Peyer's patch (tissue), 4 donors: ENCODE data around the gene KPNA3. TPM values are rescaled to one million over a fixed set of nuclear protein-coding genes. Genes with fewer than 3 reads are reported as not detected.

Experiments
- DNase-seq, 3 donors: peaks; one replicate each; pipeline ENCODE4 v3.0.0-alpha.2; 2017 to 2019
- H3K27ac ChIP-seq, 4 donors: fragments of 200-600 bp; sonication (generic); one replicate each; pipeline ENCODE4 v1.5.1; 2016 to 2019
- H3K27me3 ChIP-seq, 2 donors: fragments of 200-600 bp; sonication (generic); one replicate each; pipeline ENCODE4 v1.5.1; 2019
- H3K36me3 ChIP-seq, 3 donors: fragments of 200-600 bp; sonication (generic); one replicate each; pipeline ENCODE4 v1.5.1; 2016 to 2019
- H3K4me1 ChIP-seq, 4 donors: fragments of 200-600 bp; sonication (generic); one replicate each; pipeline ENCODE4 v1.5.1; 2016 to 2019
- H3K4me3 ChIP-seq, 4 donors: fragments of 200-600 bp; sonication (generic); 1 replicate in 3 of 4; 2 replicates in 1 of 4; pipeline ENCODE4 v1.5.1; 2016 to 2019; ENCODE audit warnings: mild to moderate bottlenecking in 1 of 4
- H3K9me3 ChIP-seq, 4 donors: fragments of 200-600 bp; sonication (generic); one replicate each; pipeline ENCODE4 v1.5.1; 2016 to 2019; ENCODE audit warnings: mild to moderate bottlenecking in 1 of 4
- POLR2A ChIP-seq, 2 donors: fragments of 450-650 bp; IDR thresholded peaks; one replicate each; pipeline ENCODE4 v1.5.1; 2017; ENCODE audit warnings: antibody characterized with exemption in 2 of 2, mild to moderate bottlenecking in 2 of 2, moderate library complexity in 2 of 2
- total RNA-seq, 4 donors: library from RNA; depleted of rRNA; stranded (reverse); fragments of >200 nt; gene quantifications; one replicate each; pipeline ENCODE4 v1.1.0, GENCODE V29; 2016
- TF ChIP-seq, protein P1 (sequence below), 6 experiments: fragments of 450-650 bp in 4 of 6; fragments of 200-600 bp in 2 of 6; sonication (generic) in 1 of 6; IDR thresholded peaks; one replicate each; pipeline ENCODE4 v1.5.1; 2017 to 2019; ENCODE audit warnings: antibody characterized with exemption in 6 of 6, mild to moderate bottlenecking in 3 of 6, moderate library complexity in 1 of 6

The KPNA3 gene
- total RNA-seq, 4 donors from 2014 or later: 11.5 to 22.9 (median 19.8) TPM

DNA sequence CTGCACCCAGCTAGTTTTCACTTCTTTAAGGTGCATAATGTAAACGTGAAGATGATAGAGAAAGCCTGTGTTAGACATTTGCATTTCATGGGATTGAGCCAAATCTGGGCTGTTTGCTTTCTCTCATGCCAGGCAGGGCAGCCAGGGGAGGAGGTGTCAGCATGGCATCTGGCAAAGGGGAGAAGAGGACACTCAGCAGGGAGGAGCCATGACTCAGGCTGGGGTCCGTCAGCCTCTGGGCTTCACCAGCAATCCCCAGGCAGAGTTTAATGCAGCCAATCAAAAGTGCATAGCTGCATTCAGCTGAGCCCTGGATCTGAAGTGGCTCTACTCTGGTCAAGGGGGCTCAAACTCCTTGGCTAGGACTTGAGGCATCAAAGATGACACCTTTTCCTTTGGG lies 124.7 kb downstream of the KPNA3 start:
- H3K4me1 ChIP-seq: no peaks in the 10 kb centered on the region
- TF ChIP-seq, protein P1, sequence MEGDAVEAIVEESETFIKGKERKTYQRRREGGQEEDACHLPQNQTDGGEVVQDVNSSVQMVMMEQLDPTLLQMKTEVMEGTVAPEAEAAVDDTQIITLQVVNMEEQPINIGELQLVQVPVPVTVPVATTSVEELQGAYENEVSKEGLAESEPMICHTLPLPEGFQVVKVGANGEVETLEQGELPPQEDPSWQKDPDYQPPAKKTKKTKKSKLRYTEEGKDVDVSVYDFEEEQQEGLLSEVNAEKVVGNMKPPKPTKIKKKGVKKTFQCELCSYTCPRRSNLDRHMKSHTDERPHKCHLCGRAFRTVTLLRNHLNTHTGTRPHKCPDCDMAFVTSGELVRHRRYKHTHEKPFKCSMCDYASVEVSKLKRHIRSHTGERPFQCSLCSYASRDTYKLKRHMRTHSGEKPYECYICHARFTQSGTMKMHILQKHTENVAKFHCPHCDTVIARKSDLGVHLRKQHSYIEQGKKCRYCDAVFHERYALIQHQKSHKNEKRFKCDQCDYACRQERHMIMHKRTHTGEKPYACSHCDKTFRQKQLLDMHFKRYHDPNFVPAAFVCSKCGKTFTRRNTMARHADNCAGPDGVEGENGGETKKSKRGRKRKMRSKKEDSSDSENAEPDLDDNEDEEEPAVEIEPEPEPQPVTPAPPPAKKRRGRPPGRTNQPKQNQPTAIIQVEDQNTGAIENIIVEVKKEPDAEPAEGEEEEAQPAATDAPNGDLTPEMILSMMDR (IDR thresholded peaks at IDR 0.05): no peak
- TF ChIP-seq POLR2A (IDR thresholded peaks at IDR 0.05): no peak
- DNase-seq: no peak
- H3K4me3 ChIP-seq: no peak overlapping the region
- H3K27ac ChIP-seq: no peak overlapping the region
- no peaks in the 10 kb centered on the region for H3K9me3 ChIP-seq
- peaks cover 0 to 16% (median 0%) of the 10 kb centered on the region in 3 donors for H3K36me3 ChIP-seq
- no peaks in the 10 kb centered on the region for H3K27me3 ChIP-seq

DNA sequence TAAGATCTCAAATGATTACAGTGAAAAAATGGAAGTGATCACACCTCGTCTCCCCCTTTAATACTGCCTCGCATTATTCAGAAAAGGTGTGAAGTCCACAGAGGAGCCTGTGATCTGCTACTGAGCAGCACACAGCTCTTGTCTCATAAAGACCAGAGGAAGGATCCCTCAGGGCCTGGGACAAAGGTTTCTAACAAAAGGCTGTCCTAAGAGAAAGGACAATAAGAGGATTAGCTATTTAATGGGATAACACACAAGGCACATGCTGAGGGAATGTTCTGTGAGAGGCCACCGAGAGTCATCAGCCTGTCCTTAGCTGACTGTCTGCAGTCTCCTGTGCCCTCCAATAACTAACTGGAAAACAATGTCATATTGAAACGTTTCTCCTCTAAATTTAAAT lies 127.9 kb downstream of the KPNA3 start:
- peaks cover 0 to 18% (median 0%) of the 10 kb centered on the region in 3 donors for H3K36me3 ChIP-seq
- H3K27me3 ChIP-seq: no peaks in the 10 kb centered on the region
- H3K4me3 ChIP-seq: no peak overlapping the region
- no peaks in the 10 kb centered on the region for H3K4me1 ChIP-seq
- no peak overlapping the region for H3K27ac ChIP-seq
- no peak for DNase-seq
- H3K9me3 ChIP-seq: no peaks in the 10 kb centered on the region
- TF ChIP-seq, protein P1 (IDR thresholded peaks at IDR 0.05): no peak
- TF ChIP-seq POLR2A (IDR thresholded peaks at IDR 0.05): no peak

DNA sequence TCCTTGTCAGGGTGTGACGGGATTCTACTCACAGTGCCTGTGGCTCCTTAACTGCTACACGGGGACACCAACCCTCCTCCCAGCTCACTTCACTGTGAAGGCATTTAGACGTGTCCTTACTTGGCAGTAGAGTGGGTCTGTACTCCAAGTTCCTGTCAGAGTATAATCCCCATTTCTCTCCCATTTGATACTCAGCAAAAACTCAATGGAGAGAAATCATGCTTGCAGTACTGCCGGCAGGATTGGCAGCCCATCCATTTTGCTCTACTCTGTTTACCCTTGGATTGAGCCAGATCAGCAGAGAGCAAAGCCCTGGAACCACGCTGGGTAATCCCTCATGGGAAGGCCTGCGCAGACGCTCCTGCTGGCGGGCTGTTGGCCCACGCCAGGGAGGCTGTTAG lies 135.2 kb downstream of the KPNA3 start:
- Histone ChIP-seq H3K36me3 (no peaks in the 10 kb centered on the region), H3K27ac (no peak overlapping the region), H3K4me1 (no peaks in the 10 kb centered on the region), H3K4me3 (no peak overlapping the region), H3K27me3 (no peaks in the 10 kb centered on the region), H3K9me3 (no peaks in the 10 kb centered on the region)
- no peak for TF ChIP-seq POLR2A (IDR thresholded peaks at IDR 0.05)
- TF ChIP-seq, protein P1 (IDR thresholded peaks at IDR 0.05): no peak
- DNase-seq: no peak

DNA sequence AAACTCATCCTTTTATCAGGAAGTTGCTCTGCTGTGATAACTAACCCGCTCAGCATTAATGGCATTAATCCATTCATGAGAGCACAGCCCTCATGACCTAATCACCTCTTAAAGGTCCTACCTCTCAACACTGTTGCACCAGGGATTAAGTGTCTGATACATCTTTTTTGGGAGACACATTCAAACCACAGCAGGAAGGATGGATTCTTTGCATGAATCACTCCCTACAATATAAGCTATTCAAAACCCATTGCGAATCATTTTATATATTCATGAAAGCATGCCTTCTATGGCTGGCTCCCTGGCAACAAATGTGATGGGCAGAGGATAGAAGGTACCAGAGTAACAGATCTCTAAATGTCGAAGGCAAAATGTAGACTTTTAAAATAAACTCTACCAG lies 136.6 kb downstream of the KPNA3 start:
- Histone ChIP-seq H3K36me3 (no peaks in the 10 kb centered on the region), H3K9me3 (no peaks in the 10 kb centered on the region), H3K27ac (no peak overlapping the region), H3K4me1 (no peaks in the 10 kb centered on the region), H3K27me3 (no peaks in the 10 kb centered on the region), H3K4me3 (no peak overlapping the region)
- DNase-seq: no peak
- TF ChIP-seq POLR2A (IDR thresholded peaks at IDR 0.05): no peak

DNA sequence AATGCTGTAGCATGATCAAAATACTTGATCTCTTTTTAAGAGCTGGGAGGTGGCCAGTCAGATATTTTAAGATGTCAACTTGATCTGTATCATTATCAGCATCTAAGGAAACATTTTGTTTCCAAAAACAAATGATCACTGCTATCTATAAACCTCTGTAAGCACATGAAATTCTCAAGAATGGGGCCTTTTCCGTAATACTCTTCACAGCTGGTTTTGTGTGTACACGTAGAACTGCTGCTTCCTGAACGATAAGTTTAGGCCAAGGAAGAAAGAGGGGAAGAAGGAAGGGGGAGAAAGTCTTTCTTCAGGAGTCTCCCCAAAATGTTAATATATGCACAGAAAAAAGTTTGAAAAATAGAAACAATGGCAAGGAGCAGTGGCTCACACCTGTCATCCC lies 138.5 kb downstream of the KPNA3 start:
- Histone ChIP-seq H3K36me3 (no peaks in the 10 kb centered on the region), H3K9me3 (no peaks in the 10 kb centered on the region), H3K4me1 (no peaks in the 10 kb centered on the region), H3K27me3 (no peaks in the 10 kb centered on the region), H3K4me3 (no peak overlapping the region), H3K27ac (no peak overlapping the region)
- no peak for TF ChIP-seq POLR2A (IDR thresholded peaks at IDR 0.05)
- TF ChIP-seq, protein P1 (IDR thresholded peaks at IDR 0.05): no peak
- DNase-seq: no peak

DNA sequence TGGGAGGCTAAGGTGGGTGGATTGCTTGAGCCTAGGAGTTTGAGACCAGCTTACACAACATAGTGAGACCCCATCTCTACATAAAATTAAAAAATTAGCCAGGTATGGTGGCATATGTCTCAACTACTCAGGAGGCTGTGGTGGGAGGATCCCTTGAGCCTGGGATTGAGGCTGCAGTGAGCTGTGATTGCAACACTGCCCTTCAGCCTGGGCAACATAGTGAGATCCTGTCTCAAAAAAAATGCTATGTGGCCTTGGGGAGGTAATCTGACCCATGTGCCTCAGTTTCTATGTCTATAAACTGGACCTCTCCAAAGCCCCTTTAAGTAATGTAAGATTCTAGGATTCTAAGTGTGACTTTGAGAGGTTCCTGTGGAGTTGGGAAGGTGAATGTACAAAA lies 139.0 kb downstream of the KPNA3 start:
- no peak for DNase-seq
- no peaks in the 10 kb centered on the region for H3K9me3 ChIP-seq
- H3K27me3 ChIP-seq: no peaks in the 10 kb centered on the region
- H3K27ac ChIP-seq: no peak overlapping the region
- no peaks in the 10 kb centered on the region for H3K4me1 ChIP-seq
- no peak overlapping the region for H3K4me3 ChIP-seq
- TF ChIP-seq, protein P1 (IDR thresholded peaks at IDR 0.05): no peak
- TF ChIP-seq POLR2A (IDR thresholded peaks at IDR 0.05): no peak
- no peaks in the 10 kb centered on the region for H3K36me3 ChIP-seq
